Erythroblast (primary cell): ENCODE results near the gene GNAQ.

Experiments used
- GATA1 ChIP-seq: IDR thresholded peaks from 2 replicates; pipeline ENCODE4 v1.6.1; 2011; ENCODE audit warnings: low read depth, mild to moderate bottlenecking, control low read depth, low read length, moderate library complexity
- POLR2A ChIP-seq: IDR thresholded peaks from 2 replicates; pipeline ENCODE4 v1.6.1; 2011; ENCODE audit warnings: mild to moderate bottlenecking, low read length

GRCh38 chr9:77806741-77807140 is 224.9 kb downstream of the GNAQ start:
- TF ChIP-seq POLR2A: no peak
- TF ChIP-seq GATA1: no peak
